ENCODE data around the gene CCR8.

DNA sequence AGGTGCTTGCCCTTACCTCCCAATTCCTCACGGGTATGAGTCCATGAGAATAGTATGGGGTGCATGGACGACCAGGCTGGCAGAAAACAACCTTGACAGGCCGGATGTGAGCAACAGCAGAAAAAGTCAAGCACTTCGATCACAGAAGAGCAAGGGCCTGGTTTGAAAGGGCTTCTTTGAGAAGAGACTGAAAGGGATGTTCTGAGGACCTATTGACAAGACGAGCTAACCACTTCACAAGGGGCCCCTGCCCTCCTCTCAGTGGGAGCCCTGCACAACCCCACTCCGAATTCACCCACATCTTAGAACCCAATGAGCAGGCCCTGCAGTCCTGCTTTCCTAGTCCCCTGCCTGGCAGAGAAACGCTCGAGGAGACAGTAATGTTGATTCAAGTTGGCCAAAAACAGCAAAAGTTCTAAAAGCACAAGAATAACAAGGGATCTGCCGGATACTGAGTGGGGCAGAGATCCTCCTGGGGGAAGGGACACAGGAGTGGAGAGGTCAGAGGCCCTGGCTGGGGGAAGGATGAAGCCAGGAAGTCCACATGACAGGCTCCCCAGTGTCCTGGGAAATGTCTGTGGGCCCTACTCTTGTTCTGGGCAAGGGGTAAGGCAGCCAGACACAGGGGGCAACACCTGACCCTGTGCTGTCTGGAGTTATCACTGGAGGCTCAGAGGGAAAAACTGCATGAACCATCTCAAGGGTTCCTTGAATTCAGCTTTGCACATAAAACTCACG, 34.9 kb upstream of the CCR8 start:
- TF ChIP-seq, protein P1, sequence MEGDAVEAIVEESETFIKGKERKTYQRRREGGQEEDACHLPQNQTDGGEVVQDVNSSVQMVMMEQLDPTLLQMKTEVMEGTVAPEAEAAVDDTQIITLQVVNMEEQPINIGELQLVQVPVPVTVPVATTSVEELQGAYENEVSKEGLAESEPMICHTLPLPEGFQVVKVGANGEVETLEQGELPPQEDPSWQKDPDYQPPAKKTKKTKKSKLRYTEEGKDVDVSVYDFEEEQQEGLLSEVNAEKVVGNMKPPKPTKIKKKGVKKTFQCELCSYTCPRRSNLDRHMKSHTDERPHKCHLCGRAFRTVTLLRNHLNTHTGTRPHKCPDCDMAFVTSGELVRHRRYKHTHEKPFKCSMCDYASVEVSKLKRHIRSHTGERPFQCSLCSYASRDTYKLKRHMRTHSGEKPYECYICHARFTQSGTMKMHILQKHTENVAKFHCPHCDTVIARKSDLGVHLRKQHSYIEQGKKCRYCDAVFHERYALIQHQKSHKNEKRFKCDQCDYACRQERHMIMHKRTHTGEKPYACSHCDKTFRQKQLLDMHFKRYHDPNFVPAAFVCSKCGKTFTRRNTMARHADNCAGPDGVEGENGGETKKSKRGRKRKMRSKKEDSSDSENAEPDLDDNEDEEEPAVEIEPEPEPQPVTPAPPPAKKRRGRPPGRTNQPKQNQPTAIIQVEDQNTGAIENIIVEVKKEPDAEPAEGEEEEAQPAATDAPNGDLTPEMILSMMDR (IDR thresholded peaks at IDR 0.05), result no peak
- no peak for TF ChIP-seq POLR2A (IDR thresholded peaks at IDR 0.05)
